NK-92 treated with Interleukin-12 subunit alpha and Interleukin-12 subunit beta, amount 100 ng/mL, for 24 hours (cell line): ENCODE measurements around the gene XXYLT1.
"Not testable (repeated sequence)": the region's sequence is repeated elsewhere in the genome, so short reads cannot be mapped to it uniquely, and the experiment has no call there.

Experiments
- DNase-seq: peaks from one replicate; lab custom pipeline; 2025; lab: John Stamatoyannopoulos, UW

Gene XXYLT1

GRCh38 chr3:195063581-195064193 lies 207.3 kb downstream of the XXYLT1 start:
- DNase-seq, result no peak

- DNase-seq, result no peak
Measured at GRCh38 chr3:195062866-195063540, 208.0 kb downstream of the XXYLT1 start.

GRCh38 chr3:195061756-195062655 lies 209.0 kb downstream of the XXYLT1 start:
- DNase-seq, result no peak

GRCh38 chr3:195060531-195061291 lies 210.2 kb downstream of the XXYLT1 start:
- no peak for DNase-seq

GRCh38 chr3:195060217-195060481 lies 210.8 kb downstream of the XXYLT1 start:
- DNase-seq, result no peak

DNA sequence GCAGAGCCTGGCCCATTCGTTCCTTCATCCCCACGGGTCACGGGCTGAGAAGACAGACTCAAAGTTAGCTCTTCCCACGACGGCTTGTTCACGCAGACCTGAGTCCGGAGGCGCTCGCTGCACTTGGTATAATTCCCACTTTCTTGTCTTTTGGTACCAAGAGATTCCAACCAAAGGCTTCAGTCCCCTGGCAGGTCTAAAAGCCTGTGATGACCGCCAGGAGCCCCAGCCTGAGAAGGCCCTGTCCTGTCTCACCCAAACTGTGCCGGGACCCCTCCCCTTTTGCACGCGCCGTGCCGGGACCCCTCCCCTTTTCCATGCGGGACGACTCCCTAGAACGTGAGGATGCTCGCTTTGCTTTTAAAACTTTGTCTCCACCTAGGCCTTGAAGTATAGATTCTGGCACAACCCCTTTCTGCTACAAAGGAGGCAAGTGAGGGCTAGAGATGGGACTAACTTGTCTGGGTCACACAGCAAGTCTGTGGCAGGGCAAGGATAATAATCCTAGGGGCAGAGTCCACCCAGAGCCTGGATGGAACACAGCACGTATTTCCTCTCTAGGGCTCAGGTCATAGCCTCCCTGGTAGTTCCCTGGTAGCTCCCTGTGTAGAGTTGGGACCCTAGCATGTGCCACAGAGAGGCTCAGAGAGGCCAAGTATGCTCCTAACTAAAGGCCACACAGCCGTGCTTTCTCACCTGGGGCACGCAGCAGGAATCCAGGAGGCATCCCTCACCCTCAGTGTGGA lies 211.3 kb downstream of the XXYLT1 start:
- no peak for DNase-seq

GRCh38 chr3:195059006-195059350 lies 212.0 kb downstream of the XXYLT1 start:
- DNase-seq, result no peak

DNA sequence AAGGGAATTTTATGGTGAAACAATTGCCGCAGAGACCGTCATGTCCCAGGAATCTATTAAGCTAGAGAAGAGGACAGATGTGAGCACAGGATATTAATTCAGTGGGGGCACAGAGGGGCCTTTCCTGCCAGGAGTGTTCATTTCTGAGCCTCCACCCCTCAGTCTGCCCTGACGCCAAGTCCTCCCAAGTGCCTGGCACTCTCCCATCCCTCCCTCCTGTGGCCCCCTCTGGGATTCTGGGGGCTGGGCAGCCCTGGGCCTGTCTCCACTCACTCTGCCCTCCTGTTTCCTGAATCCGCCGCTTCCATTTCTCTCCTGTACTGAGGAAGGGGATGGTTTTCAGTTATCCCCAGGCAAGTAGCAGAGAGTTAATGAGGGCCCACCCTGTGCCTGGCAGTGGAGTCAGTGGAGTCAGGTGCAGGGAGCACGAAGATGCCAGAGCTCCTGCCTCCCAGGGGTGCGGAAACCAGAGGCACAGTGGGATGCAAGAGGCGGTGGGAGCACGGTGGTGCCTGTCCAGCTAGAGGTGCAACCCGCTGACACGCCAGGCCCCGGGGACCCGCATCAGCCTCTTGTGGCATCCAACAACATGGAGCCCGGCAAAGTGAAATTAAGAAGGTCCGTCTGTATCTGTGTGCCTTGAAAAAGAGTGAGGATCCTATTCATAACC lies 212.5 kb downstream of the XXYLT1 start:
- no peak for DNase-seq

- no peak for DNase-seq
Measured at GRCh38 chr3:195057716-195058115, 213.2 kb downstream of the XXYLT1 start.

- DNase-seq, result no peak
Measured at GRCh38 chr3:195056506-195056905, 214.5 kb downstream of the XXYLT1 start.

DNA sequence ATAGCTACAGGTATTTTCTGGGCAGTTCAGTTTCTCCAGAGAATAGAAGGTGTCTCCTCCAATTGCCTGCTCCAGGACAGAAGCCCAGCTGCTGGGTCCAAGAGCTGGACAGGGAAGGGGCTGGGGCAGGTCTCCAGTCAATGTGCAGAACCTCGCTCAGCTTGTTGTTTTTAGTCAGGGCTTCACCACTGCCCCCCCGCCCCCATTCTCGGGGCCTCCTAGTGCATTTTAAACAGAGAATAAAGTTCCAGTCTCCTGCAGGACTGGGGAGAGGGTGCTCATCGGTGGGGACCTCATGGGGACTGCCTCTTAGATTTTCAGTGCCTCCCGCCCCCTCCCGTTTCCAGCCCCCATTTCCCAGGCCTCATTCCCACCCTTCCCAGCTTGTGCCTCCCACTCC lies 216.6 kb downstream of the XXYLT1 start:
- DNase-seq, result no peak

- no peak for DNase-seq
Measured at GRCh38 chr3:195052939-195053338, 218.0 kb downstream of the XXYLT1 start.

DNA sequence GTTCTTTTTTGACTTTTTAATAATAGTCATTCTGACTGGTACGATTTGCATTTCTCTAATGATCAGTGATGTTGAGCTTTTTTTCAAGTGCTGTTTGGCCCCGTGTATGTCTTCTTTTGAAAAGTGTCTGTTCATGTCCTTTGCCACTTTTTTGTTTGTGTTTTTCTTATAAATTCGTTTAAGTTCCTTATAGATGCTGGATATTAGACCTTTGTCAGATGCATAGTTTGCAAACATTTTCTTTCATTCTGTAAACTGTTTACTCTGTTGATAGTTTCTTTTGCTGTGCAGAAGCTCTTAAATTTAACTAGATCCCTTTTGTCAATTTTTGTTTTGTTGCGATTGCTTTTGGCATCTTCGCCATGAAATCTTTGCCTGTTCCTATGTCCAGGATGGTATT lies 220.7 kb downstream of the XXYLT1 start:
- not testable (repeated sequence) for DNase-seq

GRCh38 chr3:195048059-195048905 lies 222.7 kb downstream of the XXYLT1 start:
- DNase-seq, result no peak

DNA sequence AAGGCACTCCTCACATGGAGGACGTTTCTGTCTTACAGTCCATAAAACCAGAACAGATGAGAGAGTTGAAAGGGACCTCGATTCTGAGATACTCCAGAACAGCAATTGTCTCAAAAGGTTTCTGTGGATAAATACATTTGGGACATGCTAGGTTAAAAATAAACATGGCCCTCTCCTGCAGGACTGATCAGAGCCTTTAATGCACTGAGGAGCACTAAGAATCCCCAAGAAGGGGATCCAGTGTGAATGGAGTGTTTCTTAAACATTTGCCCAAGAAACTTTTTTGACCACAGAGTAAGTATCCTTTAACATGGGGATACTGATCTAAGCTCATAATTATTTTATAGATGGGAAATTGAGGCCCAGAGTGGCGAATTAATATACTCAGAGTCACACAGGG lies 223.4 kb downstream of the XXYLT1 start:
- DNase-seq, result no peak

DNA sequence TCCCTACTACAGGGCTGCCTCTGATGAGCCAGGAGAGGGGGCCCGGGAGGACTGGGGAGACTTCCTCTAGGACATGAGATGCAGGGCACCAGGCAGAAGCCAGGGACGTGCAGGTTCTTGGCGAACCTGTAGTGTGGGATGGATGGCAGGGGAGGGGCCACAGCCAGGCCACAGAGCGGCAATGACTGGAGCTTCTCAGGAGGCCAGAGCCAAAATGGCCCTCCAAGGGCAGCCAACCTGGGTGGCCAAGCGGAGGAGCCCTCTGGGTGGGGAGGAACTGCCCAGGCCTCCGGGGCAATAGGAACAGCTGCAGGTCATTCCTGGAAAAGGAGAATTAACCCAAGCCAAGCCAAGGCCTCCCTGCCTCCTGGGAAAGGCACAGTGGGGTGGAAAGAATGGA lies 224.5 kb downstream of the XXYLT1 start:
- DNase-seq, result no peak

GRCh38 chr3:195045481-195046210 lies 225.3 kb downstream of the XXYLT1 start:
- no peak for DNase-seq

DNA sequence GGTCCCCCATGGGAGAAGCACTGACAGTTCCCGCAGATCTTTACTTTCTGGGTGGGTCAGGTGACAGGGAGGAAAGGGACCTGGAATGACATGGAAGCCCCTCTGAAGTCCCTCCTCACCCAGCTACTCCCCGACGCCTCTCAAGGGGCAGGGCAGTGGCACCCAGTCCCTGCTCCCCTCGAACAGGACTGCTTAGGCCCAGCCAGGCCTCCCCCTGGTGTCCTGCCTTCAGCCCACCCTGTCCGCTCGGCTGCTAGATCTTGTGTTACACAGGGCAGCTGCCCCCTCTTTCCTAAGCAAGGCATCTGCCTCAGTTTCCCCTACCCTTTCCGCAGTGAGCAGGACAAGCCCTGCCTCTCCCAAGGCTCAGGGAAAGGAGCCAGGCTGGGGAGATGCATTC lies 226.5 kb downstream of the XXYLT1 start:
- no peak for DNase-seq

DNA sequence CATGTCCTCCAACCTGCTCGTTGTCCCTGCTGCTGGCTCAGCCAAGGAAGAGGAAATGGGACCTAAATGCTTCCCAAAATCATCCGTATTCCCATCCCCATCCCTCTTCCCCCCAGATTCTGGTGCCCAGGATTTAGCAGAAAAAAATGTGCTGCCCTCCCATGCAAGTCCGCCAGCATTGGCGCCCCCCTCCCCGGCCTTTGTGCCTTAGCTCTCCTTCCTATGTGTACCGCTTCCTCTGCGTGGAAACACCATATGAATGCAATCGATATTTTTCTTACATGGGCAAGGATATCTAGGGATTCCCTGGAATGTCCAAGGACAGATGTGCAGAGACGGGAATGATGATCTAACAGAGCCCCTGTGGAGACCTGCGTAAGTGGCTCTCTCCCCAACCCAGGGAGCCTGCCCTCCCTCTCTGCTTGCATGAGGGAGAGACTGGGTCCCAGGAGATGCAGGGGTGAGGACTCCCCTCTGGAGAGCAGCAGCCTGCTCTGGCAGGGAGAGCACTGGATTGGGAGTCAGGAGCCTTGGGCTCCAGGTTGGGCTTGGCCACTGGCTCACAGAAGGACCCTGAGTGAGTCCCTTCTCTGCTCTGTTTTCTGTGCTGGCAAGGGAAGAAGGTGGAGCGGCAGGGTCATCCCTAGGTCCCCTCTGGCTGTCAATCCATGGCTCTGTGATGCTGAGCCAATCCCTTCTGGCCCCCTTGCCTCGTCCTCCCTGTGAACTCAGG lies 227.2 kb downstream of the XXYLT1 start:
- no peak for DNase-seq
